Hypothalamus (tissue), 51 donors: ENCODE measurements around the gene DYNC2LI1.

Experiments
- DNase-seq, 51 donors: peaks; one replicate each; lab custom pipeline; 2025; lab: John Stamatoyannopoulos, UW

Gene DYNC2LI1

DNA sequence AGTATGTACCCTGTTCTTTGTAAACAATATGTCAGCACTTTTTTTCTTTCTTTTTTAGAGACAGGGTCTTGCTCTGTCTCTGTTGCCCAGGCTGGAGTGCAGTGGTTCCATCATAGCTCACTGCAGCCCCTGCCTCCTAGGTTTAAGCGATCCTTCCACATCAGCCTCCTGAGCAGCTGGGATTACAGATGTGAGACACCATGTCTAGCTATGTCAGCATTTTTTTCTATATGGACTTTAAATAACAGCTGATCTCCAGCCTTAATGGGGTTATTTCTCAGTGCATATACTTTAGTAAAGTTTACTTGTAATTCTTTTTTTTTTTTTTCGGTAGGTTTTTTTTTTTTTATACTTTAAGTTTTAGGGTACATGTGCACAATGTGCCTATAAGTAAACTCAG is 38.2 kb downstream of the DYNC2LI1 start:
- DNase-seq: no peak

GRCh38 chr2:43812947-43813346 is 39.1 kb downstream of the DYNC2LI1 start:
- no peak for DNase-seq

- DNase-seq: no peak
Observed at GRCh38 chr2:43814711-43815110, 40.9 kb downstream of the DYNC2LI1 start.

GRCh38 chr2:43818761-43819160 is 44.9 kb downstream of the DYNC2LI1 start:
- no peak for DNase-seq

DNA sequence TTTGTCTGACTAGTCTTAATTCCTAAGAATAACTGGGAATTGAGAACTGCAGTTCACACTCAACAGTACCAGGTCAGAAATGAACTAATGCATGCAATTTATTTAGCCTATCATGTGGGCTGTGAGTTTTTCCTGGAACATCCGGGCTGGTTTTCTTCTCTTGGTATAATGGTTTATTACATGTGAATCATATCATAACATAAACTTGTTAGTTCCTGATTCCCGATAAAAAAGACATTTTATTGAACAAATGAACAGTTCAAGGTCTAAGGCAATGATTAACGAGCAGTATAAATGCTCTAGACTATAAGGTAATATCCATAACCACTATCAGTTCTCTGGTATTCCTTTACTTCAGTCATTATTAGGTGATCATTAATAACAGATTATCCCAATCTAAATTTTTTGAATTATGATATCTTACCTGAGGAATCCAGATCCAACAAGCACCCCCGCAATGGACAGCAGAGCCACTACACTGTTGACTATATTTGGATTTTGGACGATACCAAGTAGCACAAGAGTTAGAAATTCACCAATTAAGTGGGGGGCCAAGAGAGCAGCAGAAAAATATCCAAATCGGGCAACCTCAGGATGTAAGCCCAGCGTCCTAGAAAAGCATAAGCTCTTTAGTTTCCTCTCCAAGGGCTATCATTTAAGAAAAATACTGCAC is 45.8 kb downstream of the DYNC2LI1 start:
- no peak for DNase-seq

DNA sequence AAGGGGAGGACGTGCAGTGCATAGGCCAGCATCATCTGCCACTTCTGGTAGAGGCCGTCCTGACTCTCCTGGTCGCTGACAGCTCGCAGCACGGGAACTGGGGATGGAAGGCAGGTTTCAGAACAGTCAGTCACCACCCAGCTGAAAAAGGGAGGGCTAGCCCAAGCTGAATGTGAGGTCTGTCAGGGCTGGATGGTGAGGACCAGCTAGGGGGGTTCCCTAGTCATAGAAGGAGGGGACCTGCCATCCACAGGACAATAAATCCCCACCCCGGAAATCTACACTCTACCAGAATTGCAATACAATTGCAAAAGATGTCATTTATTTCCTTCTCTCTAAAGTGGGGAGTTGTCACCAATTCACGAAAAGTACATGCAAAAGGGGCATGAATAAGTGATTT is 49.0 kb downstream of the DYNC2LI1 start:
- DNase-seq: no peak

GRCh38 chr2:43823751-43824150 is 49.9 kb downstream of the DYNC2LI1 start:
- DNase-seq: no peak

DNA sequence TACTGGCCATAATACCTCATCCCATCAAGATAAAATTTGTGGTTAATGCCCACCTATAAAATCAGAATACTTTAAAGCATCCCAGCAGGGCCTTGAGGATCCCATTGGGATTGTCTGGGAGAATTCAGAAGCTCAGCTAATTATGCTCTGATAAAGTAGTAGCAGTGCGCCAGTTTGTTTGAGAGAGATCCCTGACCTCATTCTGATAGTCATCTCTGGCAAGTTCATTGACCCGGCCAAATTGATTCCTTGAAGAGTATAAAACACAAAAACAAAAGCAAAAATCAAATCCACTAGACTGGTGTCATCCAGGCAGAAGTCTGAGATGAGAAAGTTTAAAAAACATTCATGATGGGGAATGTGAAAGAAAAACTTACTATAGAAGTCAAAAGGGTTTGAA is 50.7 kb downstream of the DYNC2LI1 start:
- DNase-seq: no peak

GRCh38 chr2:43824951-43825493 is 51.2 kb downstream of the DYNC2LI1 start:
- DNase-seq: no peak

GRCh38 chr2:43825841-43826240 is 52.0 kb downstream of the DYNC2LI1 start:
- DNase-seq: no peak

- no peak for DNase-seq
Observed at GRCh38 chr2:43826305-43827250, 52.7 kb downstream of the DYNC2LI1 start.

DNA sequence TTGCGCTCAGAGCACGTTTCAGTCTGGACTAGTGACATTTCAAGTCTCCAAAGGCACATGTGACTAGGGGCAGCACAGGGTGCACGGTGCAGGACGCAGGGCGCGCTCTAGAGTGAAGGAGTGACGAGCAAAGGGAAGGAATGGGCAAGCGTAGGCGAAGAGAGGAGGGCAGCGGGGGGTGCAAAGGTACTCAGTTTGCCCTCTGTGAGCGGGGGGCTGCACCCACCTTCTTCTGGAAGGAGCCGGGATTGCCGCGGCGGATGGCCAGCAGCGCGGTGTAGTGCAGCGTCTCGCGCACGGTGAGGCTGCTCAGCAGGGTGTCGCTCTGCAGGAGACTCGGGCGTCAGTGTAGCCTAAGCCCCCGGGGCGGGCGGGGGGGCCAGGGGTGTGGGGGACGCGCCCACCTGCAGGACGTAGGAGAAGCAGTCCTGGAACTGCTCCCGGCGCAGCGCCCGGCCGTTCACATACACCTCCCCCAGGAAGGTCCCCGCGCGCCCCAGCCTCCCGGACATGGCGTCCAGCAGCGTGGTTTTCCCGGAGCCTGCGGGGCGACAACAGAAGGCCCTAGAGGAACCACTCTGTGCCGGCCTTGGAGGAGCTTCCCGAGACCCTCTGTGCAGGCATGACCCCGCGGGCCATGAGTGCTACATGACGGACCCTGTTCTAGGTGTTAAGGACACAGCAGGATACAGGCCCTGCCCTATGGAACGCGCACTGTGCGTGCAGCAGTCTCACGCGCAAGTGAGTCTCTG is 57.9 kb downstream of the DYNC2LI1 start:
- DNase-seq: peak in 7 of 51 donors; percentile 2 to 52 (median 6)

GRCh38 chr2:43832457-43832856 is 58.6 kb downstream of the DYNC2LI1 start:
- no peak for DNase-seq

- no peak for DNase-seq
Observed at GRCh38 chr2:43837033-43837432, 63.2 kb downstream of the DYNC2LI1 start.

- no peak for DNase-seq
Observed at GRCh38 chr2:43837831-43838559, 64.2 kb downstream of the DYNC2LI1 start.

DNA sequence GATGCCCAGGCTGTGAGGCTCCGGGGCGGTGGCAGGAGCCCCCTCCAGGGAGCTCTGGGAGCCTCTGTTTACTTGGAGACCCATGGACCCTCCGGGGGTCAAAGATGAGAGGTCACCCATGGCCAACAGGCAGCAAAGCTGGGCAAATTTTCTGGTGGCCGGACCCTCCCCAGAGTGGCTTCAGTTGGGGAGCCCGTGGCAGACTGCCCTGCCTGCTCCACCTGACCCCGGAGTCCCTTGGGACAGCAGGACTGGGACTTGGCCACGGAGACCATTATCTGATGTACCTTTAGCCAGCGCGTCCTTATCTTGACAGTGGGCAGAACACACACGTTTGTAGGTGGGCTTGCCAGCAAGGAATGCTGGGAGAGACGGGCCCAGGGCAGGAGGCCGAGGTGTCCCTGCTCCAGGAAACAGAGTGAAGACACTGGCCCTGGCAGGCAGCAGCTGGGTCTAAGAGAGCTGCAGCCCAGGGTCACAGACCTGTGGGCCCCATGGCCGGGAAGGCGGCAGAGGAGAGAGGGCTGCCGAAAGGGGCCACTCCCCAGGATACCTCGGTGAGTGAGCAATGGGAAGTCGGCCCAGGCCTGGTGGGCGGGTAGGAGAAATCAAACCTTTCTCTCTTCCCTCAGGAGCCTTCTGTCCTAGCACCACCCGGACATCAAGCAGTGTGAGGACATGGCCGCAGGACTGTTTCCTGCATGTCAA is 64.9 kb downstream of the DYNC2LI1 start, which contains the start of the genes ABCG5 and ABCG8:
ABCG5 (minus strand) TSS at position 280 of the 708 bp plus-strand sequence; CDS start at position 120, 160 bp downstream.
ABCG8 (plus strand) TSS at position 412 of the 708 bp plus-strand sequence; CDS start at position 495, 83 bp downstream.
- no peak for DNase-seq

GRCh38 chr2:43839776-43840564 is 66.1 kb downstream of the DYNC2LI1 start:
- DNase-seq: no peak

DNA sequence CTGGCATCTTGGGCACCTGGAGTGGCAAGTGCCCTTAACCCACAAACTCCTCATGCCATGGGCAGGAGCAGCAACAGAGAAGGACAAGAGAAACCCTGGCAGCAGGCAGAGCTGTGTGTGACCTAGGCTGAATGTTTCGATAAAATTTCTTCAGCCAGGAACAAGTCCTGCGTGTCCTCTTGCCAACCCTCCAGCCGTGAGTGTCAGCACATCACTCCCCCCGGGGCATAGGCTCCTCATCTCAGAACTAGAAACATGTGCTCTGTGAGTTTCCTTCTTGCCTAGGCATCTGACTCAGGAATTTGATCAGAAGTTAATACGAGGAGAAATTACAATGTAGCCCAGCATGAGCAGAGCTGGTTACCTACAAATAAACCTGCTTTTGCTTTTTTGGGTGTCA is 67.1 kb downstream of the DYNC2LI1 start:
- no peak for DNase-seq
